AG10803 (cell line): ENCODE measurements around the gene GAB4.

ENCODE experiments used
- DNase-seq: peaks from one replicate; pipeline ENCODE4 v3.0.0; 2010; ENCODE audit warnings: low read depth
- H3K4me3 ChIP-seq: 2 replicates; pipeline ENCODE4 v1.5.1; 2011; ENCODE audit warnings: mild to moderate bottlenecking, low read length, control low read depth
- TF ChIP-seq, protein P1 (sequence below): conservative IDR thresholded peaks from 2 replicates; pipeline ENCODE4 v1.5.1; 2011; ENCODE audit warnings: mild to moderate bottlenecking, low read length, control low read depth, inconsistent platforms

Gene GAB4

GRCh38 chr22:16965083-16965482, 42.9 kb downstream of the GAB4 start:
- TF ChIP-seq, protein P1, sequence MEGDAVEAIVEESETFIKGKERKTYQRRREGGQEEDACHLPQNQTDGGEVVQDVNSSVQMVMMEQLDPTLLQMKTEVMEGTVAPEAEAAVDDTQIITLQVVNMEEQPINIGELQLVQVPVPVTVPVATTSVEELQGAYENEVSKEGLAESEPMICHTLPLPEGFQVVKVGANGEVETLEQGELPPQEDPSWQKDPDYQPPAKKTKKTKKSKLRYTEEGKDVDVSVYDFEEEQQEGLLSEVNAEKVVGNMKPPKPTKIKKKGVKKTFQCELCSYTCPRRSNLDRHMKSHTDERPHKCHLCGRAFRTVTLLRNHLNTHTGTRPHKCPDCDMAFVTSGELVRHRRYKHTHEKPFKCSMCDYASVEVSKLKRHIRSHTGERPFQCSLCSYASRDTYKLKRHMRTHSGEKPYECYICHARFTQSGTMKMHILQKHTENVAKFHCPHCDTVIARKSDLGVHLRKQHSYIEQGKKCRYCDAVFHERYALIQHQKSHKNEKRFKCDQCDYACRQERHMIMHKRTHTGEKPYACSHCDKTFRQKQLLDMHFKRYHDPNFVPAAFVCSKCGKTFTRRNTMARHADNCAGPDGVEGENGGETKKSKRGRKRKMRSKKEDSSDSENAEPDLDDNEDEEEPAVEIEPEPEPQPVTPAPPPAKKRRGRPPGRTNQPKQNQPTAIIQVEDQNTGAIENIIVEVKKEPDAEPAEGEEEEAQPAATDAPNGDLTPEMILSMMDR = no peak
- no peak overlapping the region for H3K4me3 ChIP-seq
- DNase-seq = no peak

GRCh38 chr22:16964366-16964765, 43.7 kb downstream of the GAB4 start:
- TF ChIP-seq, protein P1 = no peak
- H3K4me3 ChIP-seq = no peak overlapping the region
- no peak for DNase-seq

DNA sequence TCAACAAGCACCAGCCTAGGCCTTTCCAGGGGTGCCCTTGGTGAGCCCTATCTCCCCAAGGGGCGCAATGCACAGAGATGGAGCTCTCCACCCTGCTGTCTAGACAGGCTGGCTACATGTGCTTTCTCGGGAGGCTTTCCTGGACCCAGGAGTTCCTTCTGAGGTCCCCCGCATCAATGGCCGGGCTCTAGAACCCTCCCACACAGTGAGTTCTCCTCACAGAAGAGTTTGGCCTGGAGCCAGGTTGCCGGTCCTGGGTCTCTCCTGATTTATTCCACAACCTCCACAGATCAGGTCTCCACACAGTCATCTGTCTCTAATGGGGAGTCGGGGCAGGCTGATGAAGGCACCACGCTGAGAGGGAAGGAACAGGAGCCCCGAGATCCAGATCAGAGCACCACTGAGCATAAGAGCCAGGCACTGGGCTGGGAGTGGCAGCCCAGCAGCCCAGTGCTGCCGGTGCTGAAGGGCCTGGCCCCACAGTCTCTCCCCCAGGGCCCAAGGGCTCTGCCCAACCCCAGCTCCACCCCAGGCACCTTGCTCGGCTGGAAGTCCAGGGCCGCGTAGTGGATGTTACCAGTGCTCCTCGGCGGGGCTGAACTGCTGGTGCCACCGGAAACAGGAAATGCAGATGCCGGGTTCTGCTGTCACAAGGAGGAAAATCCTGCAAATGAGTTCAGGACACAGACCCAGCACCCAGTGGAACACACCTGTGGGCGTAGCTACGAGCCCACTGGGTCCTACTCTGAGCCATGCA, 44.7 kb downstream of the GAB4 start:
- TF ChIP-seq, protein P1 = no peak
- H3K4me3 ChIP-seq = no peak overlapping the region
- no peak for DNase-seq

GRCh38 chr22:16962501-16962900, 45.5 kb downstream of the GAB4 start:
- no peak overlapping the region for H3K4me3 ChIP-seq
- DNase-seq = no peak
- TF ChIP-seq, protein P1 = no peak

GRCh38 chr22:16961477-16962186, 46.4 kb downstream of the GAB4 start:
- DNase-seq = no peak
- no peak overlapping the region for H3K4me3 ChIP-seq
- TF ChIP-seq, protein P1 = no peak

GRCh38 chr22:16960884-16961249, 47.2 kb downstream of the GAB4 start:
- TF ChIP-seq, protein P1 = no peak
- no peak for DNase-seq
- no peak overlapping the region for H3K4me3 ChIP-seq
